Stimulated activated CD8-positive, alpha-beta memory T cell treated with anti-CD3 and anti-CD28 coated beads, Interleukin-7, amount 100 ng/mL, for 48 hours (primary cell): ENCODE measurements around the gene CBL.
A peak's percentile ranks its signal among the peaks of the same experiment; 100 is the strongest.

Experiments used
- DNase-seq, 2 donors: peaks; one replicate each; pipeline ENCODE4 v3.0.0-alpha.2; 2020; ENCODE audit warnings: low read depth in 1 of 2; ENCODE audit errors: extremely low read depth in 1 of 2

Gene CBL

GRCh38 chr11:119342362-119343130 is 136.4 kb downstream of the CBL start:
- no peak for DNase-seq

DNA sequence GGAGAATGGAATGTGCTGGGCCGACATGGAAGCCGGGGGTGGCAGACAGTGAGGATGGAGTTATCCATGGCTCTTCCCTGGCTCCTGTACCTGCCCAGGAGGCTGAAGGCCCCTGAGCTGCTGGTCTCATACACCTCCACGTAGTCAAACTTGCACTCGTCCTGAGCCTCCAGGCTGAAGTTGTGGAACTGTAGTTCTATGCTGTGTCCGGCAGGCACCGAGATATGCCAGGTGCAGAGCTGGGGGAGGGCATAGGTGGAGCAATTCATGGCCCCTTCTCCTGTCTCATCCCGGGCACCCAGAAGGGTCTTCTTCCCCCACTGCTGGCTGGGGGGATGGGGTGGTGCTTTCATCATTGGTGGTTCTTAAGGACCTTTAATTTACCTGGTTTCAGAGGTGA is 137.6 kb downstream of the CBL start:
- no peak for DNase-seq

GRCh38 chr11:119344291-119345010 is 138.3 kb downstream of the CBL start:
- no peak for DNase-seq

DNA sequence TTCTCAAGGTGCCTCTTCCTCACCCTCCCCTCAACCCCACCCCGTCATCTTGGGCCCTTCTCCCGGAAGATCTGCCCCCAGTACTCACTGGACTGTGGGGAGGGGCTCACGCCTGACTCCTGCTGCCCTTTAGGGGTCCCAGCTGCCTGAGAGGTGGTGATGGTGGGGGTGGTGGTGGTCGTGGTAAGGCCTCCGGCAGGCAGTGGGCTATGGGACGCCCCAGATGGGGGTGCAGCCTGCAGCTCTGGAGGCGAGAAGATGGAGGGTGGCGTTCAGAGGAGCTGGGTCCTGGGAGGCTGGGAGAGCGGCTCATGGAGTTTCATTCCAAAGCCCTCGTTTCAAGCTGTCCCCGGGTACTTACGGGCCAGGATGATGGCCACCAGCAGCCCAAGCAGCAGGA is 139.5 kb downstream of the CBL start:
- no peak for DNase-seq

DNA sequence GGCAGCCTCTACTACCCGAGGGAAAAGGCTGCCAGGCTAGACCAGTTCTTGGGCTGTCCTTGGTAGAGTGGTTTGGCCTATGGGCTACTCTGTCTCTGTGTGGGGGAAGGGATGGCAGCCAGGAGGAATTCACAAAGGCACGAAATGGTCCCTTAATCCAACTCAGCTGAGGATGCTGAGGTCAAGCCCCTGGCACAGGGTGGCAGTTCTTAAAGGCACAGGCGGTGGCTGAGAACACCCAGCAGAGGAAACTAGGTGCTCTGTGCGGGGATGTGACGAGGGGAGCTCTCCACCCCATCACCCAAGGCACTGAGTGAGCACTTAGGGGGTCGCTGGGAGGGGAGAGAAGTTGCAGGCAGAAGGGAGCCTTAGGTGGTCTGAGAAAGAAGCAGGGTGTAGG is 140.5 kb downstream of the CBL start, which contains the start of gene MFRP:
MFRP (minus strand) TSS at position 101 of the 400 bp plus-strand sequence. CDS start 192 bp downstream, outside the sequence.
- no peak for DNase-seq

GRCh38 chr11:119347242-119347641 is 141.1 kb downstream of the CBL start:
- no peak for DNase-seq

DNA sequence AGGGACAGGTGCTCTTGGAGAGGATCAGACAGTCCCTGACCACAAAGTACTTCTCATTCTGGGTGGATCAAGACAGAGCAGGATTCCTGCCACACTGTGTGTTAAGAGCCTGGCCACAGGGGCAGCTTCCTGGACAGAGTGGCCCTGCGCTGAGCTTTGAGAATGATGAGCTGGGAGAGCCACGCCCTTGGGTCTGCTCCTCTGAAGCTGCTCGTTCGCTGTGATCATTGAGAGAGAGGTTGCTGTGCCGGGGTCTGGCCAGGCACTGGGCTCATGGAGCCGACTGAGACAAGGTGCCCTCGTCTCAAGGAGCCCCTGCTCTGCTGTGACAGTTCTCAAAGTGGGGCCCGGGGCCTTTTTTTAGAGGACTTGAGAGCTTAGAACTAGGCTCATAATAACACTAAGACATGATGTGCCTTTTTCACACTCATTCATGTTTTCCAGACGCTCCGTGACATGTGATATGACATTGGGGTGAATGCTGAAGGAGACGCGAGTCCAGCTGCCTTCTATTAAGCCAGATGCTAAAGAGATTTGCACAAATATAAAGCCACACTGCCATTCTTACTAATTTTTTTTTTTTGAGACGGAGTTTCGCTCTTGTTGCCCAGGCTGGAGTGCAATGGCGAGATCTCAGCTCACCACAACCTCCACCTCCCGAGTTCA is 141.9 kb downstream of the CBL start:
- DNase-seq: no peak

DNA sequence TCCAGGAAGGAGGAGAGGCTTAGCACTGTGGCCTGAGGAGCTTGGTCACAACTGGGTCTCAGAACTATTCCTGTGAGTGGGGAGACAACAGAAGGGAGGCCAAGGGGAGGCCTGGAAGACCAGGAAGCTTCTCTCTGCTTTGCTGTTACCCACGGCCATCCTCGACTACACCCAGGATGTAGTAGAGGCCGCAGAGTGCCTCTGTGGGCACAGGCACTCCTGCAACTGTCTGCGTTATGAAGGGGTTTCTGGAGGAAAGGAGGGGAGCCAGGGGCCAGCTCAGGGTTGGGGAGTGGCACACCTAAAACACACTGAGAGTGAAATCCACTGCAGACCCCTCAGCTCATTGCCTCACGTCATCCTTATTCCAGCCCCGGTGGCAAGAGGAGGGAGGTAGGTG is 144.2 kb downstream of the CBL start:
- no peak for DNase-seq

DNA sequence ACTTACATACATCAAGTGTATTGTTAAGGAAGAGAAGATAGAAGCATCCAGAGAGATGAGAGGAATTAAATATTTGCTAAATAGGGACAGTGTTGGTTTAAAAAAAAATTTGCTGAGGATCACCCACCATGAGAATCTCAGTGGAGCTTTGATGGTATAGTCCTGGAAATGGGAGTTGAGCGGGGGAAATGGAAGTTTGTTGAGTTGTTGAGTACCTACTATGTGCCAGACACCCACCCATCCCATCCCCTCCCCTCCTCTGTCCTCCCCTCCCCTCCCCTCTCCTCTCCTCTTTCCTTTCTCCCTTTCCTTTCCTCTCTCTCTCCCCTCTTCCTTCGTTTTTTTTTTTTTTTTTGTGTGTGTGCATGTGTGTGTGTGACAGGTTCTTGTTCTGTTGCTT is 145.1 kb downstream of the CBL start:
- DNase-seq: no peak

DNA sequence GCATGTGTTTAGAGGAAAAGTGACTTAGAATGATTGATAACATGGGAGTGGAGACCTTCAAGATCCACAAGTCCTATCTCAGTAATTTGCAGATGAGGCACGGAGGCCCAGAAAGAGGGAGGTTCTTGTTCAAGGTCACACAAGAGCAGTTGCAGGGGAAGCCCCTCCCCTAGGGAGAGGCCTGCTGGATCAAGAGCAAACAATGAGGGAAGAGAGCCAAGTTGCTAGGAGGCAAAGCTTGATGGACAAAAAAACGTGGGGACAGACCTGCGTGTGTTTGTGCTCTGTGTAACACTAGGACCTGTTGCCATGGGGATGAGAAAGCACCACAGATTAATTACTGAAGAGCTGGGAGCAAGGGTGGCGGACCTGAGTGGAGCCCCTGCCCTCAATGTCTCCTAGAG is 146.7 kb downstream of the CBL start:
- no peak for DNase-seq

DNA sequence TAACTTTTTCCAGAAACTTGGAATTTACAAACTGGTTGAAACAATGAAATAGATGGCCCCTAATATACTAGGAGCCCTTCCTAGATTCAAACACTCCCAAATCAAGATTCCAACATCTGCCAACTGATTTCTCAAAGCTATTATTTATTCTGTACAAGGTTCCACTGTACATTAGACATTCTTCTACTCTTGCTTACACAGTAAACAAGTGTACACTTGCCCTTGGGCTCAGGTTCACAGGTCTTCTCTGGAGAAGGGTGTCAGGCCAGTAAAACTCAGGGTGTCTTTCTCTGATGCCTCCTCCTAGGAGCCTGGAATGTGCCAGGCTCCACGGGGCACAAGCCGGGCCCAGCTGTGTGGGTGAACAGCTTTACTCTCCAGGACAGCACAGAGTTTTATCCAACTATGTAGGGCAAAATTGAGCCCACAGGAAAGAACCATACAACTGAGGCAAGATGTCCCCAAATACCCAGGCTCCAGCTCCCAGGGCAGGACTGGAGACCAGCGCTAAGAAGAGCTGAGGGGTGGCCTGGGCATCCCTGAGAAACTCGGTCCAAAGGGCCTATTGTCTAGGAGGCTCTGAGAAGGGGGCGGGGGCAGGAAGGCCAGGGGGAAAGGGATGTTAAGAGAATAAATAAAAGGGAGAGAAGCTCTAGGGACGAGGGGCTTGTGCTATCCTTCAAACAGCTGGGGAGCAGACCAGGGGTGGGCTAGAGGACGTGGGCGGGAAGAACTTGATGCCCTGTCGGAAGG is 149.1 kb downstream of the CBL start:
- DNase-seq: no peak

DNA sequence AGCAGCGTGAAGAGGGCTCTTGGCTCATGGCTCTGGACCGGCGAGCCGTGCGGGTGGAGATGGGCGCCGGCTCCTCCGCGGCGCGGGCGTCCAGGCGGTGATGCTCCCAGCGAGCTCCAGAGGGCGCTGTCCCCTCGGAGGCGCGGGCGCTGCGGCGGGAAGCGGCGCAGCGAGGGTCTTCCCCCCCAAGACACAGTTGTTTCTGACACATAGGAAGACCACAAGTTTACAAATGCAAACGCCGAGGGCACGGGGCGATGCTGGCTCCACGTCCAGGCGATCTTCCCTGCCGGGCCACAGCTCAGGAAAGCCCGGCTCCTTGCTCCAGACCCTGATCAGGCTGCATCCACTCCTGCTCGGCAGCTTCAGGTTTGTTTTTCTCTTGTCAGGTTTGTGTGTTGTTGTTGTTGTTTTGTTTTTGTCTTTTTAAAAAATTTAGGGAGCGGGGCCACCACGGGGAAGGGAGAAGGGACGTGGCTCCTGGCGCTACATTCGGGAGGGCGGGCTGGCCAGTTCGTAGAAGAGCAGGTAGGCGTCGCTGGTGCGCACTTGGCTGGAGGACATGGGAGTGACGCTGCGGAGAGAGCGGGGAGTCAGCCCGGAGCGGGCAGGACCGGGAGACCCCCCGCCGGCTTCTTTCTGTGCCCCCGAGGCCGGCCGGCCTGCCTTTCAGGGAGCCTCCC is 150.4 kb downstream of the CBL start:
- peak in 1 of 2 donors; percentile 52 for DNase-seq

DNA sequence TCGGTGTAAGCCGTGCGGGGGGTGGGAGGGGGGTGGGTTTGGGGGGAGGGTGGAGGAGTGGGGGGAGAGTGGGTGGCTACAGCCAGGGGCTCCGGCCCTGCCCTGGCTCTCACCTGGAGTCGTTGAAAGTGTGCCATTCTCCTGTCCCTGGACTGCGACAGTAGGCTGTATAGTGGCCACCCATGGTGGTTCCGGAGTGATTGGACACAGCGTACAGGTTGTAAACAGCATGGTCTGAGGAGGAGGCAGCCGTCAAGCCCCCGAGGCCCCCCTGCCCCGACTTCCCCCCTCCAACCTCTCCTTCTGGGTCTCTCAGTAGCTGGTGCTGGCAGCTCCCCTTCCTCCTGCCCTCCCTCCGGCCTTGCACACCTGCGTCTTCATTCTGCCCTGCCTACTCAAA is 150.9 kb downstream of the CBL start:
- no peak for DNase-seq
